Measurements from ENCODE around the gene ABRAXAS1.

Gene ABRAXAS1

DNA sequence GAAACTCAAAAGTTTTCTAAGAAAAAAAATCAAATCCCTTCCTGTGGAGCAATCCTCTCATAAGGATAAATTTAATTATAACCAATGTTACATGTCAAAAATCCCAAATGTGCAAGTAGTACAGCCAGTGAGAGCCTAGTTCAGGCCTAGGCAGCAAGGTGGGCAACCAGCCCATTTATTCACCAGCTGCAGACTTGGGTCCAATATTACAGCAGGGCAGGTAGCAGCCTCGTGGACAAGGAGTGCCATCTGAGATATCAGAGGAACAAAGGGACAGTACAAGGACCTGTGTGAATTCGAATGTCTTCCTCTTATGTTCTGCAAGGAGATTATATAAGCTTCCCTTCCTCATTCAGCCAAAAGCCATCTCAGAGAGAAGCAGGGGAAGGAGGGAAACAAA lies 35.9 kb downstream of the ABRAXAS1 start:
- no peak for DNase-seq (ENCODE audit: low read depth)

DNA sequence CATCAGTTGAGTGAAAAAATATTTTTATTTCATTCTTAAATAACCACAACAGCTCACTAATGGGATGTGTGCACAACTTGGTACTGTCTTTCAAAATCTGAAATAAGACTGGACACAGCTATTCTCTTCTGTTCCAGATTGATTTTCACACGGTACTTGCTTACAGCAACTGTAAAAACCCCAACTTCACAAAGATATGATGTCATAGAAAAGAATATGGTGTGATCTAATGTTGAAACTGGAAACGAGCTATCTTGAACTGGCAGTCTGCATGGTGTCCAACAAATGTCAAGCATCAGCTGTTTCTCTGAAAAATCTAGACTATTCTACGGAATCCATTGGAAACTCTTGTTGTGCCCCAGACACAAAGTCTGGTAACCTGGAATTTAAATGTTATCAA lies 44.0 kb downstream of the ABRAXAS1 start:
- DNase-seq (ENCODE audit: low read depth) = no peak

DNA sequence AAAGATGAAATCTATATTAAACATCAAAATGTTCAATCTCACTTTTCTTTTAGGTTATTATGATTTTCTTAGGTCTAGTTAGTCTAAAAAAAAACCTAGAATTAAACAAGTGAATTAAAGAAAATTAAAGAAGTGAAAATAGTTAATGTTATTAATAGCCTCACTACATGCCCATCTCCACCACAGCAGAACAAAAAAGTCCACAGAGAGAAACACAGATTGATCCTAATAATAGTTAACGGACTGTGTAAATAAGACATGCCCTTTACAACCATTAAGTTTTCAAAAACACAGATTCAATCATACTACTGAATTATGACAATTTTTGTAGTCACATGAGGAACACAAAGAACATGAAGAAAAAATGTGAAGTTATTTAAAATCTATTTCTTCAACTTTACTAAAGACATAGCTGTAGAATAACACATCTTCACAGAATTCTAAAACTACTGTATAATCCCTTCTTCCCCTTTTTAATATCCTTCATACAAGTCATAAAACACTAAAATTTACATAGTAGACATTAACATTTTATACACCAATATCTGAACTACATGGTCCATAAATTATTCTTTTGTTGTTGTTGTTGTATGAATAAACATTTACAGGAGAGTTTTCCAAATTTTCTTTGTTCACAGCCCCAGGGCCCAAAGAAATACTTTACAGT lies 44.6 kb downstream of the ABRAXAS1 start:
- no peak for DNase-seq (ENCODE audit: low read depth)

DNA sequence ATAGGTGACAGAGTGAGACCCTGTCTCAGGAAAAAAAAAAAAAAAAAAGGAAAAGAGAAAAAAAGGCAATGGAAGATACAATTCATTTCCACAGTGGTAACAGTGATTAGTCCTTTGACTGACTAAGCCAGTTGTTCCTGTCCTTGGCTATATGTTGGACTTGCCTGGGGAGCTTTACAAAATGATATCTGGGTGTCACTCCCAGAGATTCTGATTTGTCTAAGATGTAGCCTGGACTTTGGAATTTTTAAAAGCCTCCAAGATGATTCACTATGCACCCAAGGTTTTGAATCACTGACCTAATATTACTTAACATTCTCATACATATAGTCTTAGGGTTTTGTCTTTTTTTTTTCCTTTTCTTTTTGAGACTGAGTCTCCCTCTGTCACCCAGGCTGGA lies 46.2 kb downstream of the ABRAXAS1 start:
- DNase-seq (ENCODE audit: low read depth) = no peak

DNA sequence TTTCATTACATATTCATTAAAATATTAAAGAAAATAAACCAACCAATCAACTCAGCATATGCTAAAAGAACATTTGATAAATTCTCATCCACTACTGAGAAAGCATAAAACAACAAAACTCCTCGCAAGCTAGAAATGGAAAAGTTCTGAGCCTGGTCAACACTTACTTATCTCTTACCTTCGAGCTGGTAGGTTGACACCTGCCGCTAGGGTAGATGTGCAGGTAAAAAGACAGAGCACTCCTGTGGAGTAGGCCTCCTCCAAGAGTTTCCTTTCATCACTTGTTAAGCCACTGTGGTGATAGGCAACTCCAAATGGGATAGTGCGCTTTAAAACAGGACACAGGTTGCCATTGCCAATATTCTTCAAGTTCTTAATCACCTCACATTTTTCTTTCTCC lies 48.2 kb downstream of the ABRAXAS1 start:
- no peak for DNase-seq (ENCODE audit: low read depth)

DNA sequence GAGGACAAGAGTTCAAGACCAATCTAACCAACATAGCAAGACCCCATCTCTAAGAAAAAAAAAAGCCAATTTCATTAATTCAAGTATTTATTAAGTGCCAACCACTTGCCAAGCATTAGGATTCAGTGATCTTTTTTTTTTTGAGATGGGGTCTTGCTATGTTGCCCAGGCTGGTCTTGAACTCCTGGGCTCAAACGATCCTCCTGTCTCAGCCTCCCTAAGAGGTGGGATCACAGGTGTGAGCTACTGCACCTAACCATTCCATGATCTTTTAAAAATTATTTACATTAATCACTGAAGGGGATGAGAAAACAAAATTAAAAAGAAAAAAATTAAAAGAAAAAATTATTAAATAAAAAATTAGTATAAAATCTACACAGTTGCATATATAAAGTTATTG lies 53.7 kb downstream of the ABRAXAS1 start:
- DNase-seq (ENCODE audit: low read depth) = no peak

DNA sequence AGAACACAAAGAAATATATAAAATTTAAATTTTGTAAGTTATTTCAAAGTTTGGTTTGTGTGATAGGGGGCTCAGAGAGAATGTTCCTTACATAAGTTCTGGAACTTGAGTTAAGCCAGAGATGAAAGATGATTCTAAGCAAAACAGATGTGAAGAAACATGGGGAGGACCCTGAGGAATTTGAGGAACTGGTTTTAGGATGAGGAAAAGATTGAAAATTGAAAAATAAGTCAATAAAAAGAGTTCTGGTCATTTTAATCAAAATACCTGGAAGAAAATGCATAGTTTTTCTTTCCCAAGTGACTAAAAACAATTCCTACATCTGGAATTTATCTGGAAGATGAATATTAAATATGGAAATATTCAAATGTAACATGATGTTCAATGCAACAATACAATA lies 66.7 kb downstream of the ABRAXAS1 start:
- DNase-seq (ENCODE audit: low read depth) = no peak

DNA sequence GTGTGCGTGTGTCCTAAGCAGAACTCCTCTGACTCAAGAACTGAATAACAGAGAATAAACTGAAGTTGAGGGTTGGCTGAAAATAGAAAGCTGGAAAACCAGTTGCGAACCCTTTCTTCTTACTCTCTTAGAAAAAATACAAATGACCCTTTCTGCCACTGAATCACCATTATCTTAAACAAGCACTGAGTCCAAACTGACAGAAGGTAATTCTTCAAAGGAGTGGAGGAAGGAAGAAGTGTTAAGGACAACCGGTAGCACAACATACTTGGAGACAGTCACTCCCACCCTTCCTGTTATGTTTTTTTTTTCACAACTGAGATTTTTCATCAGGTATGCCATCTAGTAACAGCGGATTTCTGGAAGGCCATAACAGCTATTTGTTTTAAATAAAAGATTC lies 67.3 kb downstream of the ABRAXAS1 start:
- DNase-seq (ENCODE audit: low read depth) = no peak

DNA sequence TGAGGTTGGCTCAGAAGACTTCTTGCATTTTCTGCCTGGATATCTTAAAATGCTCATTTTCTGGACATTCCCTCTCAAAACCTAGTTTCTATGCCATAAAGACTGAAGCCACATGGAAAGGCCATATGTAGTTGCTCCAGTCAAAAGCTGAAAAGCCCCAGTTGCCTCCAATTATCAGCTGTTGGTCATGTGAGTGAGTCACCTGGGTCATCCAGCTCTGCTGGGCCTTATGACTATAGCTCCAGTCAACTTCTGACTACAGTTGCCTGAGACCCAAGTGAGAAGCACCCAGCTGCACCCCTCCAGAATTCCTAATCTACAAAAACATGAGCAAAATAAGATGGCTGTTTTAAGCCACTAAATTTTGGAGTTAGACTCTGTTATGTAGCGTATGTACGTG lies 71.2 kb downstream of the ABRAXAS1 start:
- DNase-seq (ENCODE audit: low read depth) = no peak

Data from activated T-cell treated with anti-CD3 and anti-CD28 coated beads for 24 hours (primary cell).